ENCODE measurements around the gene C2orf78.

GRCh38 chr2:73855526-73855925, 71.5 kb downstream of the C2orf78 start:
- TF ChIP-seq, protein P1, sequence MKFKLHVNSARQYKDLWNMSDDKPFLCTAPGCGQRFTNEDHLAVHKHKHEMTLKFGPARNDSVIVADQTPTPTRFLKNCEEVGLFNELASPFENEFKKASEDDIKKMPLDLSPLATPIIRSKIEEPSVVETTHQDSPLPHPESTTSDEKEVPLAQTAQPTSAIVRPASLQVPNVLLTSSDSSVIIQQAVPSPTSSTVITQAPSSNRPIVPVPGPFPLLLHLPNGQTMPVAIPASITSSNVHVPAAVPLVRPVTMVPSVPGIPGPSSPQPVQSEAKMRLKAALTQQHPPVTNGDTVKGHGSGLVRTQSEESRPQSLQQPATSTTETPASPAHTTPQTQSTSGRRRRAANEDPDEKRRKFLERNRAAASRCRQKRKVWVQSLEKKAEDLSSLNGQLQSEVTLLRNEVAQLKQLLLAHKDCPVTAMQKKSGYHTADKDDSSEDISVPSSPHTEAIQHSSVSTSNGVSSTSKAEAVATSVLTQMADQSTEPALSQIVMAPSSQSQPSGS (CRISPR knock-in tag; IDR thresholded peaks at IDR 0.05; ENCODE audit: borderline replicate concordance, low read depth): no peak
- TF ChIP-seq SMAD3 (CRISPR knock-in tag; IDR thresholded peaks at IDR 0.05; ENCODE audit: borderline replicate concordance) (no peak), MYBL2 (CRISPR knock-in tag; IDR thresholded peaks at IDR 0.05) (no peak), GABPB1 (CRISPR knock-in tag; IDR thresholded peaks at IDR 0.05) (no peak), ZBTB21 (CRISPR knock-in tag; IDR thresholded peaks at IDR 0.05; ENCODE audit: borderline replicate concordance) (no peak), FOXP4 (CRISPR knock-in tag; IDR thresholded peaks at IDR 0.05) (no peak), CREB1 (CRISPR knock-in tag; IDR thresholded peaks at IDR 0.05) (no peak), NFYB (CRISPR knock-in tag; conservative IDR thresholded peaks at IDR 0.05; ENCODE audit: low read depth) (no peak), ATF1 (CRISPR knock-in tag; IDR thresholded peaks at IDR 0.05) (no peak), ZNF121 (CRISPR knock-in tag; IDR thresholded peaks at IDR 0.05) (no peak), AFF4 (CRISPR knock-in tag; IDR thresholded peaks at IDR 0.05; ENCODE audit: borderline replicate concordance) (no peak)
- TF ChIP-seq, protein P2, sequence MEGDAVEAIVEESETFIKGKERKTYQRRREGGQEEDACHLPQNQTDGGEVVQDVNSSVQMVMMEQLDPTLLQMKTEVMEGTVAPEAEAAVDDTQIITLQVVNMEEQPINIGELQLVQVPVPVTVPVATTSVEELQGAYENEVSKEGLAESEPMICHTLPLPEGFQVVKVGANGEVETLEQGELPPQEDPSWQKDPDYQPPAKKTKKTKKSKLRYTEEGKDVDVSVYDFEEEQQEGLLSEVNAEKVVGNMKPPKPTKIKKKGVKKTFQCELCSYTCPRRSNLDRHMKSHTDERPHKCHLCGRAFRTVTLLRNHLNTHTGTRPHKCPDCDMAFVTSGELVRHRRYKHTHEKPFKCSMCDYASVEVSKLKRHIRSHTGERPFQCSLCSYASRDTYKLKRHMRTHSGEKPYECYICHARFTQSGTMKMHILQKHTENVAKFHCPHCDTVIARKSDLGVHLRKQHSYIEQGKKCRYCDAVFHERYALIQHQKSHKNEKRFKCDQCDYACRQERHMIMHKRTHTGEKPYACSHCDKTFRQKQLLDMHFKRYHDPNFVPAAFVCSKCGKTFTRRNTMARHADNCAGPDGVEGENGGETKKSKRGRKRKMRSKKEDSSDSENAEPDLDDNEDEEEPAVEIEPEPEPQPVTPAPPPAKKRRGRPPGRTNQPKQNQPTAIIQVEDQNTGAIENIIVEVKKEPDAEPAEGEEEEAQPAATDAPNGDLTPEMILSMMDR (IDR thresholded peaks at IDR 0.05): no peak
